CD4-positive, alpha-beta T cell treated with Interleukin-15 for 1 hour (primary cell): ENCODE data around the gene IFT122.

Experiments used
- DNase-seq: peaks from one replicate; pipeline ENCODE4 v3.0.0-alpha.2; 2020

Gene IFT122

DNA sequence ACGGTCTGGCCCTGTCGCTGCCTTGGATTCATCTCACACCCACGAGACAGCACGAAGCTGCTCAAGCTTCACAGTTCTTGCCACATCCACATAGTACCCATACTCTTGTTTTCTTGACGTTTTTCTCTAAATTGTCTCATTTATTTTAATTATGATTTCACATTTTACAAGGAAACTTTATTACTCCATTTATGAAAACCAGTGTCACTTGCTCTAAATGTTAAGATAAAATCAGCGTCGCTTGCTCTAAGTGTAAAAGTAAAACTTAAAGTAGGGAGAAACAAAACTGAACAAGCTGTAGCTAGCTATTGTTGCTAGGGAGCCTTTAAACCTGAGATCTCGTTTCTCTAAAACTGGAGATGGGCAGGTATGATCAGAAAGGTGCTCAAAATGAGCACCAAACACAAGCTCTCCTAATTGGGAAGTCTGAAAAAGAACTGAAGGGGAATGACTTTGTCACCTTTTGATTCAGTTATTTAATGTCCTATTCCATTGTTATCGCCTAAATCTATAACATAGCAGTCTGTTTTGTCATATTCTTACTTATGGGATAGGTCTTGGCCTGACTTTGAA, 680 bp downstream of the IFT122 start:
- no peak for DNase-seq

DNA sequence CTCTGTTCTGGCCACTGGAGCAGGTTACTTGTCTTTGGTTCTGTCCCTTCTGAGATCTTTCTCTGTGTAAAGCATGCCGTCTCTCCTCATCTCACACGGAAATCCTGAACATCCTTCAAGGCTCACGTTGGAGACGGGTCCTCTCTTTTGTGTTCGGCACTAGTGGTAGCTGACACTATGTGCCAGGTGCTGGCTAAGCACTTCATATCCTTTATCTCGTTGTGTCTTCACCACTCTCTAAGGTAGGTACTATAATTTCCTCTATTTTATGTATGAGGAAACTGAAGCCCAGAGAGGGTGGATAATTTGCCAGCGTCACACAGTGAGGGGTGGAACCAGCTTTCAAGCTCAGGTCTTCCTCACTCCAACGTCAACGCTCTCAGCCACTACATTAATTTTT, 1.2 kb downstream of the IFT122 start:
- DNase-seq, result no peak

- no peak for DNase-seq
Observed at GRCh38 chr3:129441782-129442181, 1.8 kb downstream of the IFT122 start.

GRCh38 chr3:129442486-129442885, 2.5 kb downstream of the IFT122 start:
- no peak for DNase-seq

GRCh38 chr3:129442947-129443346, 2.9 kb downstream of the IFT122 start:
- DNase-seq, result no peak

GRCh38 chr3:129445471-129445870, 5.4 kb downstream of the IFT122 start:
- DNase-seq, result no peak

DNA sequence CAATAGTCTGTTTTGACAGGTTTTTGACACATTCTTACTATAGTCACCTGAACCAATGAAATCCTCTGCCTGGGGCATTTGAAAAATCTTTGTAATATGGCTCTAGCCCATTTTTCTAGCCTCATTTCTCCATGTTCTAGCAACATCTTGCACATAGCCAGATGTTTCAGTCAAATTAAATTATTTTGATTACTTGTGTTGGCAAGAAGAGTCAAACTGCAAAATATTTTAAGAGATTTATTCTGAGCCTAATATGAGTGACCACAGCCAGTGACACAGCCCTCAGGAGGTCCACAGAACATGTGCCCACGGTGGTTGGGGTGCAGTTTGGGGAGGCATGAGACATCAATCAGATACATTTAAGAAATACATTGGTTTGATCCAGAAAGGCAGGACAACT, 6.9 kb downstream of the IFT122 start:
- no peak for DNase-seq

GRCh38 chr3:129448186-129448895, 8.3 kb downstream of the IFT122 start:
- DNase-seq, result no peak

DNA sequence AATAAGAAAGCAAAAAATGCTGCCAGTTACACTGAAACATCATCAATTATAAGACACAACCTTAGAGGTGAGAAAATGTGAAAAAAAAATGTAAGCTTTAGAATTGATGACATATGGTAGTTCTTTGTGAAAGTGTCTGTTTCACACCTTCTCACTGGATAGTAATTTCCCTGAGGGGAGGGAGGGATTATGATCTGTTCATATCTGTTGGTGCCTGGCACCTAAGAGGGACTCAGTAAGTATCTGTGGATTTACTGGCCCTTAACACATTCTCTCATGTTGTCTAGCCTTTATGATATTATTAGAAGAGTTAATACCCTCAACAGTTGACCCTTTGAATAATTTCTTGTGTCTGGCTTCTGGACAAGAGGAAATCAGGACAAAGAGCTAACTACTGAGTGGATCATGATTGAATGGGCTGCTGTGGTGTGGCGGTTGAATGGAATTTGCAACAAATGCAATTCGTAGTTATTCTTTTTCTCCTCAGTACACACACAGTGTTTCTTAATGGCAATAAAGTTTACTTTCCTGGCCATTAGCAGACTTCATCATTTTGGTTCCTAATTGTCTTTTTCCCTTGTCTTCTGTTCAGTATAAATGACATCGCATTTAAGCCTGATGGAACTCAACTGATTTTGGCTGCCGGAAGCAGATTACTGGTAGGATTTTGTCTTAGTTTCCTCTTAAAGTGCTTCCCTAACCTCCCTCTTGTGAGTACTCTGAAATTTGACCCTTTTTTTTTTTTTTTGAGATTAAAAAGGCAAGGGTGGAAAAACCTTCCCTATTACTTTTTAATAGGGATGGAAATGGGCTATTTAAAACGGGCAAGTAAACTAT, 9.5 kb downstream of the IFT122 start:
- DNase-seq, result no peak

- DNase-seq, result no peak
Observed at GRCh38 chr3:129453732-129454131, 13.7 kb downstream of the IFT122 start.

DNA sequence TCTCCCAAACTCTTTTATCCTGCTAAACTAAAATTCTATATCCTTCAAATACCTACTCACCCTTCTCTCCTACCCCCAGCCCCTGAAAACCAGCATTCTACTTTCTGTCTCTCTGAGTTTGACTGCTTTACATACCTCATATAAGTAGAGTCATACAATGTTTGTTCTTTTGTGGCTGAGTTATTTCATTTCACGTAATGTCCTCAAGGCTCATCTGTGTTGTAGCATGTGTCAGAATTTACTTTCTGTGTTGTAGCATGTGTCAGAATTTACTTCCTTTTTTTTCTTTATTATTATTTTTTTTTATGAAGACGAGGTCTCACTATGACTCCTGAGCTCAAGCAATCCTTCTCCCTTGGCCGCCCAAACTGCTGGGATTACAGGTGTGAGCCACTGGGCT, 20.1 kb downstream of the IFT122 start:
- no peak for DNase-seq

DNA sequence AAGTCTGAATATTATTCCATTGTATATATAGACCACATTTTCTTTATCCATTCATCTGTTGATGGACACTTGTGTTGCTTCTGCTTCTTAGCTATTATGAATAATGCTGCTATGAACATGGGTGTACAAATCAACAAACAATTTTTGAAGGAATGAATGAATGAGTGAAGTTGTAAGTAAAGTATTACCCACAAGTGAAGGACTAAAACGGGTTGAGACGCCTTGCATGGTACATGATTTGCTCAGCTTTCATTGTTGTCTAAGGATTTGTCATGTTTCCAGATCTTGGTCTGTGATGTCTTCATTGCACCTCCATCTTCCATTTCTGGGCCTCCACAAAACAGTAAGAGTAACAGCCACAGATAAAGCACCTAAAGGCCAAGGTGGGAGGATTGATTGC, 20.5 kb downstream of the IFT122 start:
- no peak for DNase-seq

- DNase-seq, result no peak
Observed at GRCh38 chr3:129461022-129461421, 21.0 kb downstream of the IFT122 start.

DNA sequence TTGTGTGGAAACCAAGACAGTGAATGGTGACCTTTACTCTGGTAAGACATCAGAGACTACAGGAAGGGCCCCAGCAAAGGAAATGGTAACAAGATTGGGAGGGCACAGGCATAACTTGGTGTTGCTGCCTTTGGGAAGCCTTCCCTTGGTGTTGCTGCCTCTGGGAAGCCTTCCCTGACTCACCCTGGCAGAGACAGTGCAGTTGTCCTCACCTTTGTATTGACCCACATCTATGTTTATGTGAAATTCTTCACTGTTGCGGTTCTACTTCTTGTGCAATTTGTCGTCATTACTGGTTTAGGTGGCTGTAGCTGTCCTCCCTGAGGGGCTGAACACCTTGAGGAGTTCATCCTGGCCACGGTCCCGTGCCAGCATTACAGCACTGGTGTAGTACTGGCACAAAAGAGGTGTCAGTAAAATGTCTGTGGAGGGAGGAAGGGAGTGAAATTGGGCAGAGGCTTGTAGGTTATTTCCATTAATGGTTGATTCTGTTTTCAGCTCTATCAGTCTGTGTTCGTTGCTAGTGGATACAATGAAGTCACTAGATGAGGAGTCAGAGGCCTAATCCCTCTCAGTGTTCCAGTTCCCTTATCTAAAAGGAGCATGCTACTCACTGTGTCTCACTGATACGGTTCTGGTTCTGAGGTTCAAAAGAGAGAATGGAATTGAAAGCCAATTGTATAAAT, 21.6 kb downstream of the IFT122 start:
- no peak for DNase-seq

DNA sequence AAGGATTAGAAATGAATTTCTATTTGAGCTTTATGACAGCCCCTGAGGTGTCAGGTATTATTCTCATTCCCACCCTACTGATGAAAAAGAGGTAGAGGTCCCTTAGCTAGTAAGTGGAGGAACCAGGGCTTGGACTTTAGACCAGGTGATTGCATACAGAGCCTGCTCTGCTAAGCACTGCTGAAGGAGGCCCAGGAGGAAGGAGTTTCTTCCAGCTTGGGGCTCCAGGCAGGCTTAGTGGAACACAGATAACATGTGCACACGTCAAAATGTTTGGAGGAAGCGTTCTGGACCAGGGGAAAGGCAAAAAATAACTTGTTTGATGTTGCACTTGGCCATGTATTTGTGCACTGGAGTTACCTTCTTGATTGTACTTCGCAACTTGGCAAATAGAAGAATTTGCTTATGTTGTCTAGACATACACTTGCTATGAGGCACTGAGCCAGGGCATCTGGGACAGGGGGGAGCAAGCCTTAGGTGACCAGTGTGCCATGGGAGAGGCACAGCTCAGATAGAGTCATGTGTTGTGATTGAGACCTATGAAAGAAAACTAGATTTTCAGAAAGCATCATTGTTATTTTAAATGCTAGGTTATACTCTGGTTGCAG, 22.4 kb downstream of the IFT122 start:
- DNase-seq, result no peak

- no peak for DNase-seq
Observed at GRCh38 chr3:129463094-129463493, 23.1 kb downstream of the IFT122 start.

DNA sequence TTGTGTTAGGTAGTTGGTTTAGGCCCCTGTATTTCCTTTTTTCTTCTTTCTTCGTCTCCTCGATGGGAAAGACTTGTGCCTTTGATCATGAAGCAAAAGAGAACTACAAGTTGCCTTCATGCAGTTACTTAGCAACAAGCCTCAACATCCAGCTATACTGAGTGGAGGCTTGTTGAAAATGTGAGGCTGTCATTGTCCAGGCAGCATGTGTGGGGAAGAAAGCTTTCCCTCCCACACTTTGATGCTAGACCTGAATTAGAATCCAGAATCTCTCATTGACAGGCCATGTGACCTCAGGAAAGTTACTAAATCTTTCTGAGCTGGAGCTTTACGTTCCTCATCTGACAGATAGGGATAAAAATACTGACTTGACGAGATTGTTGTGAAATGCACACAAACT, 23.7 kb downstream of the IFT122 start:
- no peak for DNase-seq

- no peak for DNase-seq
Observed at GRCh38 chr3:129467932-129468331, 27.9 kb downstream of the IFT122 start.

GRCh38 chr3:129469026-129469425, 29.0 kb downstream of the IFT122 start:
- no peak for DNase-seq

DNA sequence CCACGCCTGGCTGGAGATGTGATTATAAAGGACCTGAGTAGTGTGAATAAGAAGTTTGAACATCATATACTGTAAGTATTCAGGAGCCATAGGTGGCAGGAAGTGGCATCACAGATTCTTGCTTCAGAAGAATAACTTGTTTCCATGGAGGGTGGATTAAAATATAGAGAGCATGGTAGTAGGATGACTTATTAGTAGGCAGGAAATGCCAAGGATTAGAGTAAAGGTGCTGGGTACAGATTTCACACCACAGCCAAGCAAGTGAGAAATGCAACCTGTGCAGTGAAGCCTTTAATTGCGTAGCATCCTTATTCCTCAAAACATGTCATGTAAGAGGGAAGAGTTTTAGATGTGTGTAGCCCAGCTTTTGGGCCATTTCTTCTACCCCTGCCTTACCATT, 30.8 kb downstream of the IFT122 start:
- no peak for DNase-seq

DNA sequence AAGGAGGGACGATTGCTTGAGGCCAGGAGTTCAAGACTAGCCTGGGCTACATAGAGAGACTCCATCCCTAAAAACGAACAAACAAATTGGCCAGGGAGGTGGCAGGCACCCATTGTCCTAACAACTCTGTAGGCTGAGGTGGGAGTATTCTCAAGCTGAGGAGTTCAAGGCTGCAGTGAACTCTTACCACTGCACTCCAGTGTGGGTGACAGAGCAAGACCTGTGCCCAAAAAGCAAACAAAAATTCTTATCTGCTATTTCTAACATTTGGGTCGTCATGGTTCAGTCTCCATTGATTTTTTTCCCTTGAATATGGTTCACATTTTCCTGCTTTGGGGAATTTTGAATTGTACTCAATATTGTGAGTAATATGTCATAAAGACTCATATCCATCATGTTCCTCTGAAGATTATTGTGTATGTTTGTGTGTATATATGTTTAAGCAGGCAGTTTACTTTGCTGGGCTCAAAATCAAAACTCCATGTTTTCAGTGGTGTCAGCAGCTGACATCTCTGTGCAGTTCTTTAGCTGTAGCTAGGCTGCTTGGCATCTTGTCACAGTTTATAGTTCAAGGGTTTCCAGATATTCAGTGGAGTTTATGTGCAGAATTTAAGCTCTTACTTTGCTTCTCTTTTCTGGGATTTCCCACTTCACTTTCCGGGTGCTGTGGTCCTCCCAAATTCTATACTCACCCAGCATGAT, 33.2 kb downstream of the IFT122 start:
- no peak for DNase-seq

DNA sequence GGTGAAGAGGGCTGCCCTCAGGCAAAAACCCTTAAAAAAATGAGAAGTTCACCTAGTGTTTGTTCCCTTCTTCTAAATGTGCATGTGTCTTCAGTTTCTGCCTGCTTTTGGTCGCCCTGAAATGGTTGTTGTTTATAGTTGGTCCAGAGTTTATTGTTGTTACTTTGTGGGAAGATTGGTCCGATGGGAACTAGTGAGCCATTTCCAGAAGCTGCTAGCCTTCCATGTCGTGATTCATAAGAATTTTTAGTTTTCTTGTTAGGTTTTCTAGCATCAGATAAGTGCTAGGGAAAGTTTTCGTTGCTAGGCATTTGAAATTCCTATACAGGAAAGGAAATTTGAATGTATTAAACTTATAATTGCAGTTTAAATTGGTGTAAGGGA, 33.7 kb downstream of the IFT122 start:
- DNase-seq, result no peak
